HepG2 (cell line): Measurements from ENCODE around the gene ADAMTSL3. TPM values are rescaled to one million over a fixed set of nuclear protein-coding genes. Genes with fewer than 3 reads are reported as not detected.

Experiments
- ATAC-seq: fragments of 200-7000 bp; cut with Tn5 transposase; 3 replicates; pipeline ENCODE4 v1.9.1; 2020; ENCODE audit warnings: mild to moderate bottlenecking, moderate library complexity
- BruUV-seq: library from RNA; stranded (reverse); fragments of 400-500 nt; replicated peaks from 2 replicates; lab custom pipeline; 2021; lab: Mats Ljungman, UMichigan
- CTCF ChIA-PET: fragments of 300-600 bp; formaldehyde crosslinking; extraction: SDS; loops from one replicate; lab custom pipeline; 2021; ENCODE audit warnings: low total read pairs, inconsistent platforms, low intra/inter-chr PET ratio; lab: Yijun Ruan, JAX
- POLR2A ChIA-PET: fragments of 350-600 bp; sonication (Branson Sonifier 250); formaldehyde crosslinking; loops from one replicate; lab custom pipeline; 2020; ENCODE audit warnings: antibody characterized with exemption, inconsistent platforms; lab: Yijun Ruan, JAX
- DNase-seq: peaks from one replicate; pipeline ENCODE4 v3.0.0-alpha.2; 2015; ENCODE audit warnings: low spot score
- FAIRE-seq: peaks from 3 replicates; lab custom pipeline; 2011; peaks lifted over from hg19 to GRCh38; lab: Jason Lieb, UNC
- H2AFZ ChIP-seq: one replicate; pipeline ENCODE4 v1.6.1; 2011; ENCODE audit warnings: low read length, inconsistent platforms
- H3K27ac ChIP-seq: fragments of 300-600 bp; 3 replicates; pipeline ENCODE4 v1.8.0; 2011; ENCODE audit warnings: mixed run types, mild to moderate bottlenecking, mixed read lengths, low read length, inconsistent platforms; ENCODE audit not compliant: insufficient read depth; ENCODE audit errors: extremely low read length
- H3K27me3 ChIP-seq, 2 experiments: fragments of 200-600 bp in 1 of 2; 2 replicates in 1 of 2; 3 replicates in 1 of 2; pipeline versions ENCODE4 v1.6.0 to v1.8.0; 2011; ENCODE audit warnings: low read length in 2 of 2, mild to moderate bottlenecking in 2 of 2, moderate library complexity in 2 of 2, inconsistent platforms in 1 of 2; ENCODE audit not compliant: insufficient read depth in 2 of 2, control insufficient read depth in 1 of 2
- H3K36me3 ChIP-seq, 2 experiments: fragments of 200-600 bp in 1 of 2; replicated peaks in 1 of 2; 2 replicates in 1 of 2; 3 replicates in 1 of 2; pipeline versions ENCODE4 v1.5.1 to v1.8.0; 2011; ENCODE audit warnings: low read length in 2 of 2, inconsistent platforms in 1 of 2; ENCODE audit not compliant: insufficient read depth in 2 of 2, control insufficient read depth in 1 of 2
- H3K4me1 ChIP-seq: 2 replicates; pipeline ENCODE4 v1.5.1; 2012; ENCODE audit warnings: low read length, inconsistent platforms; ENCODE audit not compliant: insufficient read depth
- H3K4me2 ChIP-seq: 2 replicates; pipeline ENCODE4 v1.6.0; 2011; ENCODE audit warnings: low read depth, low read length, inconsistent platforms
- H3K4me3 ChIP-seq, 3 experiments: fragments of 200-600 bp in 1 of 3; sonication (generic), shearing (Covaris generic) in 1 of 3; replicated peaks in 1 of 3; 2 replicates each; pipeline ENCODE4 v1.5.1; 2011 to 2016; ENCODE audit warnings: low read length in 3 of 3, inconsistent platforms in 2 of 3, low read depth in 2 of 3, mild to moderate bottlenecking in 2 of 3, control low read depth in 1 of 3, mixed read lengths in 1 of 3; ENCODE audit not compliant: insufficient read depth in 1 of 3
- H3K79me2 ChIP-seq: one replicate; pipeline ENCODE4 v1.6.1; 2011; ENCODE audit warnings: low read length, inconsistent platforms; ENCODE audit not compliant: insufficient read depth
- H3K9ac ChIP-seq: 2 replicates; pipeline ENCODE4 v1.6.0; 2011; ENCODE audit warnings: mild to moderate bottlenecking, low read depth, low read length, inconsistent platforms; ENCODE audit not compliant: insufficient read depth
- H3K9me3 ChIP-seq: 2 replicates; pipeline ENCODE4 v1.5.1; 2012; ENCODE audit warnings: mild to moderate bottlenecking, low read length
- H4K20me1 ChIP-seq: 2 replicates; pipeline ENCODE4 v1.6.0; 2011; ENCODE audit warnings: inconsistent platforms, mild to moderate bottlenecking, low read length, moderate library complexity; ENCODE audit not compliant: insufficient read depth
- CBX2 ChIP-seq, 2 experiments: fragments of 200-600 bp in 1 of 2; sonication (generic); formaldehyde crosslinking in 1 of 2; IDR thresholded peaks; 2 replicates each; pipeline versions ENCODE4 v1.7.0 to v1.8.1; 2018 to 2022; ENCODE audit warnings: low read depth in 2 of 2, low read length in 1 of 2, mild to moderate bottlenecking in 1 of 2, missing genetic modification reagents in 1 of 2
- KMT2B ChIP-seq: IDR thresholded peaks from 2 replicates; pipeline ENCODE4 v1.6.1; 2016; ENCODE audit warnings: missing genetic modification reagents, missing compliant biosample characterization
- NFIB ChIP-seq: sonication (generic); formaldehyde crosslinking; IDR thresholded peaks from 2 replicates; pipeline ENCODE4 v1.9.0; 2021; ENCODE audit warnings: missing genetic modification reagents, mild to moderate bottlenecking, borderline replicate concordance
- TCF12 ChIP-seq, 2 experiments: fragments of 450-650 bp in 1 of 2; sonication (generic) in 1 of 2; formaldehyde crosslinking in 1 of 2; IDR thresholded peaks; 2 replicates each; pipeline versions ENCODE4 v1.6.1 to v1.8.0; 2017 to 2022; ENCODE audit warnings: antibody characterized with exemption in 1 of 2, mild to moderate bottlenecking in 1 of 2, missing genetic modification reagents in 1 of 2, moderate library complexity in 1 of 2
- U2AF1 ChIP-seq: fragments of 200-400 bp; formaldehyde crosslinking; optimal IDR thresholded peaks from 2 replicates; pipeline ENCODE3; 2017; ENCODE audit warnings: mild to moderate bottlenecking, low read depth, low read length
- ZNF142 ChIP-seq: sonication (generic); formaldehyde crosslinking; IDR thresholded peaks from 2 replicates; pipeline ENCODE4 v1.4.0; 2020; ENCODE audit warnings: missing genetic modification reagents
- ZNF430 ChIP-seq: sonication (generic); formaldehyde crosslinking; IDR thresholded peaks from 2 replicates; pipeline ENCODE4 v1.9.0; 2021; ENCODE audit warnings: mild to moderate bottlenecking, missing genetic modification reagents
- ZNF441 ChIP-seq: sonication (generic); formaldehyde crosslinking; IDR thresholded peaks from 2 replicates; pipeline ENCODE4 v1.7.0; 2021; ENCODE audit warnings: missing genetic modification reagents, borderline replicate concordance
- WGBS: methylation state at CpG from one replicate; pipeline ENCODE4 v1.1.6; 2017; ENCODE audit warnings: low lambda C conversion rate; 5-methylcytosine and 5-hydroxymethylcytosine counted together
- in situ Hi-C: cut with HindIII; loops from 2 replicates; pipeline ENCODE4 v1.10.0; 2017; ENCODE audit warnings: low pct_unique_long_range_greater_than_20kb; ENCODE audit not compliant: extremely low pct_ligation_motif_present
- intact Hi-C: fragments of 100-400 bp; cut with micrococcal nuclease; formaldehyde crosslinking; loops from one replicate; pipeline ENCODE4 v1.10.0; 2022; ENCODE audit not compliant: unreplicated experiment
- polyA plus RNA-seq, 8 experiments: library from polyadenylated mRNA; depleted of rRNA in 3 of 8; stranded (reverse) in 7 of 8; unstranded in 1 of 8; fragments of >200 nt; fragmentation: Illumina TruSeq in 4 of 8; extraction: Trizol in 4 of 8; gene quantifications; 2 replicates each; pipeline versions ENCODE4 v1.2.1 to v1.2.3, GENCODE V29; 2011 to 2016; ENCODE audit warnings: low read depth in 4 of 8, missing spikeins in 1 of 8, mixed read lengths in 1 of 8; ENCODE audit not compliant: insufficient read depth in 1 of 8
- total RNA-seq, 5 experiments: library from RNA; depleted of rRNA; stranded (reverse); fragments of >200 nt; fragmentation: Illumina TruSeq; extraction: Trizol; gene quantifications; 2 replicates each; pipeline ENCODE4 v1.2.3, GENCODE V29; 2016; ENCODE audit warnings: low read depth in 1 of 5
- TF ChIP-seq, protein P1 (sequence below): sonication (generic); formaldehyde crosslinking; IDR thresholded peaks from 2 replicates; pipeline ENCODE4 v1.4.0; 2020; ENCODE audit warnings: missing genetic modification reagents
- TF ChIP-seq, protein P2 (sequence below): sonication (generic); formaldehyde crosslinking; IDR thresholded peaks from 2 replicates; pipeline ENCODE4 v1.5.0; 2020; ENCODE audit warnings: missing genetic modification reagents, mild to moderate bottlenecking, borderline replicate concordance

Gene ADAMTSL3
- total and polyA plus RNA-seq, 2 of the 13 experiments (the other 11 are each of a cell fraction or from before 2014, with no cell fraction given): 0.04 to 0.09 TPM

- in situ Hi-C loops: no loop called here
- WGBS: 1% methylated on average over 3 of the region's 3 CpGs
- ATAC-seq: no peak
- Histone ChIP-seq H3K27ac (no peak overlapping the region), H3K27me3 (no peaks in the 10 kb centered on the region; a peak in 1 of 5 replicates), H3K4me2 (no peak overlapping the region), H3K79me2 (no peaks in the 10 kb centered on the region), H3K4me1 (no peaks in the 10 kb centered on the region), H3K36me3 (no peaks in the 10 kb centered on the region), H3K9ac (no peak overlapping the region), H3K9me3 (no peaks in the 10 kb centered on the region), H2AFZ (no peak overlapping the region), H4K20me1 (no peaks in the 10 kb centered on the region), H3K4me3 (no peak overlapping the region)
- CTCF ChIA-PET: no interaction called here
- BruUV-seq: no TSS peak
- no peak for FAIRE-seq
- POLR2A ChIA-PET: no interaction called here
- DNase-seq: no peak
- intact Hi-C loops: no loop called here
- TF ChIP-seq, protein P1, sequence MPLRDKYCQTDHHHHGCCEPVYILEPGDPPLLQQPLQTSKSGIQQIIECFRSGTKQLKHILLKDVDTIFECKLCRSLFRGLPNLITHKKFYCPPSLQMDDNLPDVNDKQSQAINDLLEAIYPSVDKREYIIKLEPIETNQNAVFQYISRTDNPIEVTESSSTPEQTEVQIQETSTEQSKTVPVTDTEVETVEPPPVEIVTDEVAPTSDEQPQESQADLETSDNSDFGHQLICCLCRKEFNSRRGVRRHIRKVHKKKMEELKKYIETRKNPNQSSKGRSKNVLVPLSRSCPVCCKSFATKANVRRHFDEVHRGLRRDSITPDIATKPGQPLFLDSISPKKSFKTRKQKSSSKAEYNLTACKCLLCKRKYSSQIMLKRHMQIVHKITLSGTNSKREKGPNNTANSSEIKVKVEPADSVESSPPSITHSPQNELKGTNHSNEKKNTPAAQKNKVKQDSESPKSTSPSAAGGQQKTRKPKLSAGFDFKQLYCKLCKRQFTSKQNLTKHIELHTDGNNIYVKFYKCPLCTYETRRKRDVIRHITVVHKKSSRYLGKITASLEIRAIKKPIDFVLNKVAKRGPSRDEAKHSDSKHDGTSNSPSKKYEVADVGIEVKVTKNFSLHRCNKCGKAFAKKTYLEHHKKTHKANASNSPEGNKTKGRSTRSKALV (CRISPR knock-in tag): no peak
- TF ChIP-seq CBX2 (IDR thresholded peaks at IDR 0.05; ENCODE audit: low read depth, low read length): no peak
- no peak for TF ChIP-seq CBX2 (CRISPR knock-in tag; IDR thresholded peaks at IDR 0.05; ENCODE audit: low read depth)
- no peak for TF ChIP-seq TCF12 (IDR thresholded peaks at IDR 0.05)
- no peak for TF ChIP-seq TCF12 (CRISPR knock-in tag; IDR thresholded peaks at IDR 0.05)
- TF ChIP-seq U2AF1: no peak
- no peak for TF ChIP-seq NFIB (CRISPR knock-in tag)
- no peak for TF ChIP-seq ZNF441
- no peak for TF ChIP-seq KMT2B (CRISPR knock-in tag)
- TF ChIP-seq ZNF142 (CRISPR knock-in tag): no peak
- TF ChIP-seq ZNF430 (CRISPR knock-in tag): no peak
- TF ChIP-seq, protein P2, sequence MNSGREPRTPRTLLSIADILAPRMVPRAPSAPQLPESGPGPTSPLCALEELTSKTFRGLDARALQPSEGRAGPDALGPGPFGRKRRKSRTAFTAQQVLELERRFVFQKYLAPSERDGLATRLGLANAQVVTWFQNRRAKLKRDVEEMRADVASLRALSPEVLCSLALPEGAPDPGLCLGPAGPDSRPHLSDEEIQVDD (CRISPR knock-in tag): no peak
Measured at GRCh38 chr15:83610132-83610531, 43.8 kb upstream of the ADAMTSL3 start.
